ENCODE results near the gene SLC25A39.

Gene SLC25A39

GRCh38 chr17:44314524-44314868 is 10.1 kb downstream of the SLC25A39 start:
- DNase-seq (ENCODE audit: low spot score): no peak

- no peak for DNase-seq (ENCODE audit: low spot score)
Measured at GRCh38 chr17:44314031-44314430, 10.6 kb downstream of the SLC25A39 start.

GRCh38 chr17:44312396-44313104 is 12.1 kb downstream of the SLC25A39 start:
- DNase-seq (ENCODE audit: low spot score): no peak

GRCh38 chr17:44311562-44312181 is 13.0 kb downstream of the SLC25A39 start:
- DNase-seq (ENCODE audit: low spot score): no peak

- DNase-seq (ENCODE audit: low spot score): peak; percentile 72
Measured at GRCh38 chr17:44310609-44311376, 13.8 kb downstream of the SLC25A39 start.

- peak; percentile 47 for DNase-seq (ENCODE audit: low spot score)
Measured at GRCh38 chr17:44310188-44310587, 14.4 kb downstream of the SLC25A39 start.

GRCh38 chr17:44309472-44309871 is 15.2 kb downstream of the SLC25A39 start:
- DNase-seq (ENCODE audit: low spot score): no peak

GRCh38 chr17:44308865-44309264 is 15.8 kb downstream of the SLC25A39 start:
- DNase-seq (ENCODE audit: low spot score): peak; percentile 50

- peak; percentile 94 for DNase-seq (ENCODE audit: low spot score)
Measured at GRCh38 chr17:44308320-44308818, 16.3 kb downstream of the SLC25A39 start, which contains the start of gene RUNDC3A. TSS of gene RUNDC3A (plus strand) at chr17:44308601. CDS start at chr17:44308833, 232 bp downstream.

- DNase-seq (ENCODE audit: low spot score): peak; percentile 75
Measured at GRCh38 chr17:44307387-44308186, 17.0 kb downstream of the SLC25A39 start.

GRCh38 chr17:44304651-44305050 is 20.0 kb downstream of the SLC25A39 start:
- DNase-seq (ENCODE audit: low spot score): no peak

GRCh38 chr17:44297975-44298374 is 26.6 kb downstream of the SLC25A39 start:
- no peak for DNase-seq (ENCODE audit: low spot score)

GRCh38 chr17:44293509-44294226 is 31.0 kb downstream of the SLC25A39 start:
- DNase-seq (ENCODE audit: low spot score): no peak

- no peak for DNase-seq (ENCODE audit: low spot score)
Measured at GRCh38 chr17:44287651-44288050, 37.0 kb downstream of the SLC25A39 start.

- no peak for DNase-seq (ENCODE audit: low spot score)
Measured at GRCh38 chr17:44284024-44284400, 40.6 kb downstream of the SLC25A39 start.

GRCh38 chr17:44283344-44284023 is 41.1 kb downstream of the SLC25A39 start:
- DNase-seq (ENCODE audit: low spot score): no peak

- no peak for DNase-seq (ENCODE audit: low spot score)
Measured at GRCh38 chr17:44282264-44282663, 42.4 kb downstream of the SLC25A39 start.

GRCh38 chr17:44281570-44281969 is 43.1 kb downstream of the SLC25A39 start:
- DNase-seq (ENCODE audit: low spot score): no peak

GRCh38 chr17:44280392-44280937 is 44.2 kb downstream of the SLC25A39 start:
- no peak for DNase-seq (ENCODE audit: low spot score)

GRCh38 chr17:44279666-44280391 is 44.8 kb downstream of the SLC25A39 start:
- DNase-seq (ENCODE audit: low spot score): no peak

All from cerebellar cortex (tissue), 1 donor.